ENCODE results near the gene GAL3ST2. TPM values are rescaled to one million over a fixed set of nuclear protein-coding genes. Genes with fewer than 3 reads are reported as not detected.

The GAL3ST2 gene
- total and polyA plus RNA-seq, 2 of the 8 experiments (the other 6 are each of a cell fraction or from before 2014, with no cell fraction given), result not detected

DNA sequence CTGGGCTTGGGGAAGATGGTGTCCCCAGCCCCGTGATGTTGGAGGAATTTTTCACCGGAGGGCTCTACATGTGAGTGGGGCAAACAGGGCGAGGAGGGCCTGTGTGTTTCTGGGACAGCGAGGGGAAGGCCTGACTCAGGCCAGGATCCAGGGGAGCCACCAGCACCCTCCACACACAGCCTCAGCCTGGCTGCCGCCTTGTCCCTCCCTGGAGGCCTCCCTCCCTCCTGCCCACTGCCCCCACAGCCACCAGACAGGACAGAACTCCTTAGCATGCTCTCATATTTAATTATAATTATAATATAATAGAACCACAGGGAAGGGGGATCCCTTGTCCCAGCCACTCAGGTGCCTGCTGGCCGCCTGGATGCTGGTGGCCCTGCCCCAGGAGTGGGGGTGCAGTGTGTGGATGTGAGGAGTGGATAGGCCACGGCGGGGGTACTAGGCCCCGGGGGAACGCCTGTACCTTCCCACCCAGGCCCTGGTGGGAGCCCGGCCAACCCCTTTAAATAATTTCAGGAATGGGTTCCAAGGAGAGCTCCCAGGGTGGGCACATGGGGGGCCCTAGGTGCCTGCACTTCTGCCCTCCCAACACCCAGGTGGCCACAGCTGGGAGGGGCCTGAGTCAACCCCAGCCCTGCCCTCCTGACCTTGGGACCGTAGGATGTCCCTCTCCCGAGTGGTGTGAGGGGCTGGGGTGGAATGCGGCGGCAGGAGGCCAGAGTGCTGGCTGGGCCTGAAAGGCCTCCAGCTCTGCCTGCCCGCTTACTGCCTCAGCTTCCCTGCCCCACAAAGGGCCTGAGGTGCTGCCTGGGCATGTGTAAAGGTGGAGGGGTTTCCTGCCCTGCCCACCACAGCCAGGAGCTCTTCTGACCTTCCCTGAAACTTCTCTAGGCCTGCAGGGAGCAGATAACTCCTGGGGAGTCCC, 73.3 kb downstream of the GAL3ST2 start:
- Histone ChIP-seq H4K8ac (ENCODE audit: extremely low read depth, insufficient read depth, low read length) (no peak overlapping the region), H2BK120ac (replicated peaks; ENCODE audit: low read depth, low read length) (no peak overlapping the region), H2BK12ac (ENCODE audit: low read depth, low read length) (0 out of 2 replicates have a peak overlapping the region, but pooled peaks have one; percentile 3), H4K91ac (replicated peaks; ENCODE audit: insufficient read length, low read length) (peak overlapping the region; percentile 65), H4K5ac (ENCODE audit: insufficient read length, low read depth, low read length) (no peak overlapping the region), H3K4me3 (ENCODE audit: extremely low read depth in 1 of 4, insufficient read depth in 2 of 4, low read depth in 3 of 4, low read length in 4 of 4) (no peak overlapping the region), H3K4me1 (replicated peaks in 1 of 4; ENCODE audit: control insufficient read depth in 3 of 4, insufficient read depth in 4 of 4, low read length in 3 of 4) (no peaks in the 10 kb centered on the region; a peak in 1 of 7 replicates), H2AFZ (ENCODE audit: low read length) (no peak overlapping the region), H3K4ac (replicated peaks; ENCODE audit: insufficient read length, low read depth, low read length) (no peak overlapping the region), H3K79me2 (ENCODE audit: control insufficient read depth in 1 of 2, insufficient read depth in 2 of 2, low read length in 2 of 2) (no peaks in the 10 kb centered on the region), H3K9me3 (ENCODE audit: insufficient read depth in 2 of 2, low read depth in 1 of 2, low read length in 1 of 2) (no peaks in the 10 kb centered on the region), H3K27ac (ENCODE audit: low read depth, low read length) (no peak overlapping the region), H3K14ac (ENCODE audit: insufficient read length) (no peak overlapping the region), H3K27me3 (replicated peaks in 1 of 4; ENCODE audit: control insufficient read depth in 3 of 4, extremely low read depth in 1 of 4, insufficient read depth in 3 of 4, low read length in 3 of 4) (peaks cover 0 to 5% (median 4%) of the 10 kb centered on the region in 4 experiments; a peak in 4 of 7 replicates), H3K56ac (replicated peaks; ENCODE audit: insufficient read length, low read depth, low read length) (no peak overlapping the region), H3K9ac (replicated peaks in 1 of 4; ENCODE audit: extremely low read depth in 1 of 4, low read depth in 3 of 4, low read length in 3 of 4) (no peak overlapping the region), H4K20me1 (replicated peaks in 1 of 2; ENCODE audit: control insufficient read depth in 1 of 2, insufficient read depth in 2 of 2, low read length in 2 of 2) (no peaks in the 10 kb centered on the region), H3K4me2 (ENCODE audit: insufficient read depth in 1 of 2, low read depth in 2 of 2, low read length in 2 of 2) (no peak overlapping the region), H2BK5ac (ENCODE audit: low read depth, low read length) (no peak overlapping the region), H2AK5ac (ENCODE audit: low read depth, low read length) (no peak overlapping the region), H3K23ac (ENCODE audit: insufficient read length) (no peak overlapping the region), H2BK15ac (ENCODE audit: low read length) (no peak overlapping the region), H3K79me1 (ENCODE audit: low read depth, low read length) (no peaks in the 10 kb centered on the region), H3K18ac (ENCODE audit: extremely low read depth, low read length) (no peak overlapping the region), H3K23me2 (ENCODE audit: low read depth, low read length) (no peaks in the 10 kb centered on the region), H3K36me3 (ENCODE audit: control insufficient read depth in 2 of 4, insufficient read depth in 4 of 4, low read length in 3 of 4) (no peaks in the 10 kb centered on the region), H2BK20ac (ENCODE audit: low read length) (no peak overlapping the region)
- WGBS, 2 experiments (ENCODE audit: extremely low coverage in 1 of 2, insufficient coverage in 1 of 2, insufficient read length in 1 of 2, insufficient replicate concordance in 2 of 2, low coverage in 1 of 2, low lambda C conversion rate in 2 of 2, missing lambda C conversion rate in 1 of 2), result 92% methylated on average over 9 of the region's 16 CpGs; no CpG with 5 or more reads in 1 of the 2 experiments
- ChIA-PET CTCF (ENCODE audit: partially characterized antibody) (interaction anchor here (0.5 to 0.7 kb wide), 3 partner anchors 11 to 29 kb away, joined by 3 to 4 read pairs (median 4); no protein-coding TSS in a partner anchor), POLR2A (ENCODE audit: partially characterized antibody) (interaction anchor here (0.6 to 0.9 kb wide), 3 partner anchors 11 to 148 kb away, joined by 3 read pairs; partner anchors contain the start of gene ING5)
- DNase-seq (ENCODE audit: low read depth in 1 of 2, low spot score in 2 of 2), result peak in 1 of 2 experiments; percentile 42
- TF ChIP-seq TCF12 (IDR thresholded peaks at IDR 0.05; ENCODE audit: low read depth, low read length) (no peak), RBBP5 (IDR thresholded peaks at IDR 0.05; ENCODE audit: borderline replicate concordance, low read depth, low read length) (no peak), EGR1 (IDR thresholded peaks at IDR 0.05; ENCODE audit: borderline replicate concordance, low read depth, low read length) (no peak), MAFK (IDR thresholded peaks at IDR 0.05; ENCODE audit: low read depth, low read length) (no peak), BACH1 (IDR thresholded peaks at IDR 0.05; ENCODE audit: low read length) (no peak)
- FAIRE-seq, result no peak

Data from H1 (cell line).